Measurements from ENCODE around the gene KLF9.

- TF ChIP-seq CTCF (conservative IDR thresholded peaks at IDR 0.05; ENCODE audit: low read depth, low read length) (no peak), EZH2phosphoT487 (IDR thresholded peaks at IDR 0.05; ENCODE audit: borderline replicate concordance, low read length) (no peak)
Observed at GRCh38 chr9:70410368-70410767, 4.1 kb downstream of the KLF9 start.
